HG02981 (cell line): Measurements from ENCODE around the gene PDAP1.
"Not testable (repeated sequence)": the region's sequence is repeated elsewhere in the genome, so short reads cannot be mapped to it uniquely, and the experiment has no call there.

Source experiments
- ATAC-seq: cut with Tn5 transposase; IDR thresholded peaks from one replicate; pipeline ENCODE4 v1.9.1; 2021; ENCODE audit warnings: mild to moderate bottlenecking, moderate library complexity; ENCODE audit not compliant: unreplicated experiment

PDAP1 gene

DNA sequence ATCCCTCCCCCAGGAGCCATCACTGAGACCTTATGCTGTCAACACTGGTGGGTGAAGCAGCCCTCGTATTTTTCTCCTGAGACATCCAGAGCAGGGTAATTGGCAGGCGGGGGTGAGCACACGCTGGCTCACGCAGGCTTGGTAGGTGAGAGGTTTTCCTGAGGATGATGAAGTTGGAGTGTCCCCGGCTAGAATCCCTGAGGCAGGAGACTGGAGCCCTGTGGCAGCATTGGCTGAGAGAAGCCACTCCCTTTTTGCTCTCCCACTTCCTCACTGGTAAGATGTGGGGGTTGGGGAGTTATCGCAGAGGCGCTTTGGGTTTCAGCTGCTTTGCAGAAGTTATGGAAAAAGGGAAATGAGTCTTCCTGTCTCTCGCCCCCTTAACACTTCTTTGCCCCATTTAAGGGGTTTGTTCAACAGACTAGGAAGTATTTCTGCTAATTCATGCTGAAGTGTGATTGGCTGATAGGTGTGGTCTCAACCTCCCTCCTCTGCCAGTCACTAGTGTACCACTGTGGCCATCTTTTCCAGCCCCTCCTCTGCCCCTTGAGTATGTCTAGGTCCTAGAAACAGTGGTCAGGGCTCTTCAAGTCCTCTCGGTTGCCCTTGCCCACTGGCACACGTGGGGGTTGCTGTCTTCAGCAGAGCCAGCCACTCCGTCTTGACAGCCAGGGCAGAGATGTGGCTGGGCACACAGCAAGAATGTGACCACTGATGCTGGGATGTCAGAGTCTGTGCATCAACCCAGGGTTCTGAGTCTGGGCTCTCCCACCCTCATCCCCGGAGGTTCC is 28.2 kb downstream of the PDAP1 start:
- peak; percentile 22 for ATAC-seq

DNA sequence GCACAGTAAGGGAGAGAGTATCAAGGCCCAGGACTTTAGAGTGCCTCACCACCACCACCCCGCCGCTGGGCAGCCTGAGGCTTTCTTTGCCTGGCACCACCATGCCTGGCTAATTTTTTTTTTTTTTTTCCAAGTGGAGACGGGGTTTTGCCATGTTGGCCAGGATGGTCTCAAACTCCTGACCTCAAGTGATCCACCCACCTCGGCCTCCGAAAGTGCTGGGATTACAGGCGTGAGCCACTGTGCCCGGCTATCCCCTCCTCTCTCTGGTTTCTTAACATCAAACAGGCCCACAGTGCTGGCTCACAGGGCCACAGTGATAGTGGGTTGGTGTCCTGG is 28.7 kb downstream of the PDAP1 start:
- ATAC-seq, result not testable (repeated sequence)

DNA sequence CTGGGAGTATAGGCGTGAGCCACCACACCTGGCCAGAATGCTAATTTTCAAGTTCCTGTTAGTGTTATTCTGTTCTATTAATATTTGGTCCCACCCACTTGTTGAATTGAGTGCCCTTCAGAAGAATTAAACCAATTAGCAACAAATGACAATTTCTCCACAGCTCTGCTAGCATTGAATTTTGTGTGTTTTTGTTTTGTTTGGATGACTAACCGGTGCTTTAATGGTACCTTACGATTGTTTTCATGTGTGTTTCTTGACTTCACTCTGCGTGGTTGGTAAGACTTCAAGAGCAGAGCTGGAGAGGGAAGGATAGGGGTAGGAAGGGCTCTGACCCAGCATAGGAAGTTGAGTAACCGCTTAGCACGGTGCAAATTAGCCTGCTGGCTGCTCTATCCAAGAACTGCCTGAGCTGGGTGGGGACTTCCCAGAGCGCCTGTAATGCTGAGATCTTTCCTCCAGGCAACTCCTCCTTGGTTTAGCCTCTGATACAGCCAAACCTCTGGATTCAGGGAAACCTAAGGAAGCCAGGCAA is 29.3 kb downstream of the PDAP1 start:
- ATAC-seq, result no peak

DNA sequence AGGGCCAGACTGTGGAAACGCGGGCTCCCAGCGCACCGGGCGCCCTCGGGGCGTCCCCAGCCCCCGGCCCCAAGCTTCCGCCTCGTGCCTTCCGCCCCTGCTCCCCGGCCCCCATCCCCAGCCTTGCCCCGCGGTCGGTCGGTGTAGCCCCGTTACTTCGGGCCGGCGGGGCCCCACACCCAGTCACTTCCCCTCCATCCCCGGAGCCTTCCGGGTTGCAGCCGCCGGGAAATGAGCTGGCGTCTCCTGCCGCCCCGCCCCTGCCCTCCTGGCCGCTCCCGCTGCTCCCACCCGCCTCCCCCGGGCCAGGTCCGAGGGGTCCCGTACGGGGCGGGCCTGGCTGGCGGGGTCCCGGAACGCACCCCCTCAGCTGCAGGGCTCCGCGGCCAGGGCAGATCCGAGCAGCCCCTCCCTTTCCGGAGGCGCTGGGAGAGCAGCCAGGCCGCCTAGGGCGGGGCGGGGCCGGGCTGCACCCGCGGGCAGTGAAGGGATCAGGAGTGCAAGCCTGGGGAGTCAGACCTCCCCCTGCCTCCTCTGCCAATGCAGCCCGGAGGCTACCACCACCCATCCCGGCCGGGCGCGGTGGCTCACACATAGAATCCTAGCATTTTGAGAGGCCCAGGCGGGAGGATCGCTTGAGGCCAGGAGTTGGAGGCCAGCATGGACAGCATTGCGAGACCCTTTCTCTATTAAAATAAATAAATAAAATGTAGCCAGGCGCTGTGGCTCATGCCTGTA is 33.2 kb downstream of the PDAP1 start:
- peak; percentile 42 for ATAC-seq

DNA sequence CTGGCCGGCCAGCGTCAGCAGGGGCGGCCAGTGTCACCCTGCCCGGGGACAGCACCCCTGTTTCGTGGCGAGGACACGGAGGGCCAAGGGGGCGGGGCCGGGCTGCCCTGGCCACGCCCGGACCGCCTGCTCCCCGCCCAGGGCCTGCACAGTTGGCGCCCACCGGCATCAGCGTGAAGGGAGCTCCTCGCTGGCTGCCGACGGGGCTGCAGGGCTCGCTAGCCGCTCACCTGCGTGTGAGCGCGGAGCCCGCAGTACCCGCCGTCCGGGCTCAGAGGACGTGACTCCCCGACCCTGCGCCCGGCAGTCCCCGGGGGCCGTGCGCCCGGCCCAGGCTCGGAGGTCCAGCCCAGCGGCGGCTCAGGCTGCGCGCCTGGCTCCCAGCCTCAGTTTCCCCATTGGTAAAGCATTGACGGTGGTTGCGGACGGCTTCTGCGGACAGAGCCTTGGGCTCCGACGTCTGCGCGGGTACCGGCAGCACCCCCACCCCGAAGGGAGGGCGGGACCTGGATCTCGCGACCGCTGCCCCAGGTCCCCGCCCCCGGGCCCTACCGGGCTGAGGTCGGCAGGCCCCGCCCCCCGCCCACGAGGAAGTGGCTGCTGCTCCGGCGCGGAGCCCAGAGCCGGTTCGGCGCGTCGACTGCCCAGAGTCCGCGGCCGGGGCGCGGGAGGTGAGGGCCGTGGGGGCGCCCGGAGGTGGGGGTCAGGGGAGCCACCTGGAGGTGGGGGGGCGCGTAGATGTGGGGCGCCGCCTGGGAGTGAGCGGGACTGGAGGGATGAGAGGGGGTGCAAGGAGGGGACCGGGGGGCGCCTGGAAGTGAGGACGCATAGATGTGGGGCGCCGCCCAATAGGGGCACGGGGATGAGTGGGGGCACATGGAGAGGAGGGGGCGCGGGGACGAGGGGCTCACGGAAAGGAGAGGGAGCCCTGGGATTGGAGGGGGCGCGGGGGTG is 34.0 kb downstream of the PDAP1 start, which contains the start of gene ARPC1B:
Gene ARPC1B, plus strand, starts transcription at position 620 of the 954 bp plus-strand sequence. CDS start 10,985 bp downstream, outside the sequence.
- peak; percentile 54 for ATAC-seq

DNA sequence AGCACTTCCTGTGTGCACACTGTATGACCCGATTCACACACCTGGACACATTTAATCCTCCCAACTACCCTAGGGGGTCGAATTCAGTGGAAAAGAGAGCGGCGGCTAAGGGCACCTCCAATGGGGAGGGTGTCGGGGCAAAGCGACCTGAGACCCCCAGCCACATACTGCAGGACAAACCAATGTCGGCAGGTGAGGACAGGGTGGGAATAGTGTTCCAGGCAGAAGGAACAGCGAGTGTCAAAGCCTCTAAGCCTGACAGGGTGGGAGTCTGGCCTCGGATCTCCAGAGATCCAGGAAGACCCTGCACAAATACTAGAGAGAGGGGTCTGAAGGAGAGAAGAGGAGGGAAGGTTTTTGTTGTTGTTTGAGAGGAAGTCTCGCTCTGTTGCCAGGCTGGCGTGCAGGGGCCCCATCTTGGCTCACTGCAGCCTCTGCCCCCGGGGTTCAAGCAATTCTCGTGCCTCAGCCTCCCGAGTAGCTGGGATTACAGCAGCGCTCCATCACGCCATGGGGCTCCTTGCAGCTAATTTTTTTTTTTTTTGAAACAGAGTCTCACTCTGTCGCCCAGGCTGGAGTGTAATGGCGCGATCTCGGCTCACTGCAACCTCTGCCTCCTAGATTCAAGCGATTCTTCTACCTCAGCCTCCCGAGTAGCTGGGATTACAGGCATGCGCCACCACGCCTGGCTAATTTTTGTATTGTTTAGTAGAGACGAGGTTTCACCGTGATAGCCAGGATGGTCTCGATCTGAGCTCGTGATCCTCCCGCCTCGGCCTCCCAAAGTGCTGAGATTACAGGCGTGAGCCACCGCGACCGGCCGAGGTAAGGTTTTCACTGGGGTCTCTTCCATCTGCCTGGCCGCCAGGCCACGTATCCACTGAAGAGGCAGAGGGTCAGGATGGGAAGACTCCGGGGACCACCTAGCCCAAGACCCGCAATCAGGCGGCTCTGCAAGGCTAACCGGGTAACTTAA is 35.0 kb downstream of the PDAP1 start:
- no peak for ATAC-seq

DNA sequence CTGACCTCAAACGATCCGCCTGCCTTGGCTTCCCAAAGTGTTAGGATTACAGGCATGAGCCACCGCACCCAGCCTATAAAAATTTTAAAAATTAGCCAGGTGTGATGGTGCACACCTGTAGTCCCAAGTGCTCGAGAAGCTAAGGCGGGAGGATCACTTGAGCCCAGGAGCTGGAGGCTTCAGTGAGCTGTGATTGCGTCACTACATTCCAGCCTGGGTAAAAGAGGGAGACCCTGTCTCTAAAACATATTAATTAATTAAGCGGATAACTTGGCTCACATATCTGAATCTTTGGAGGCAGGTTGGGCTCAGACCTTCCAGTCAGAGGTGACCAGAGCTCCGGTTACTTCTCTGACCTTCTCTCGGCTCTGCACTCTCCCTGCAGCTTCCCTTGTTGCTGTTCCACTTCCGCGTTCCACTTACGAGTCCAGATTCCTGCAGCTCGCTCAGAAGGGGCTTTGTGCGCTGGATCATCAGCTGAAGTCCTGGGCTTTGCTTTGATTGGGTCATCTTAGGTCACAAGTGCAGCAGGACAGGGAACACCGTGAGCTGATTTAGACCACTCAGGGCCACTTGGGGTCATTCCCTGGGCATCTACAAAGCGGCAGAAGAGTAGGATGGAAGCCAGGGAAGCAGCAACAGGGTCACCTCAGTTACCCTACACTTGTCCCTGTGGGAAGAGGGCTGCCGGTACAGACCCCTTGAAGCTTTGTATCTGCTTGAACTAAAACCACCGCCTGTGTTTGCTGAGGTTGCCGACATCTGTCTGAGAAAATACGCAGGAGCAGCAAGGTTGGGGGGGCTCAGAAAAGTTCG is 35.9 kb downstream of the PDAP1 start:
- no peak for ATAC-seq

DNA sequence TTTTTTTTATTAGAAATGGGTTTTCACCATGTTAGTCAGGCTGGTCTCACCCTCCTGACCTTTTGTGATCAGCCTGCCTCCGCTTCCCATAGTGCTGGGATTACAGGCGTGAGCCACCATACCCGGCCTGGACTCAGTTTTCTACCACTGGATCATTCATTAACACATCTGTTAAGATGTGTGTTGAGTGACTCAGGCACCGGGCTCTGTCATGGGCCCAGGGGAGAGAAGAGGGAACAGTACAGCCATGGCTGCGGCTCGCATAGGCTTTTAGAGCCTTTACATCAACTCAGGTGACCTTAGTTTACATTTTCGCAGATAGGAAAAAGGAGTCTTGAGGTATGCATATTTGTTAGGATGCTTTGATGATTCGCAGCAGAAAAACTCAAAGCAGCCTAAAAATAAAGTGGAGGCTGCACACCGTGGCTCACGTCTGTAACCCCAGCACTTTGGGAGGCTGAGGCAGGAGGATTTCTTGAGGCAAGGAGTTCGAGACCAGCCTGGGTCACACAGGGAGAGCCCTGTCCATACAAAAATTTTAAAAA is 36.9 kb downstream of the PDAP1 start:
- no peak for ATAC-seq

DNA sequence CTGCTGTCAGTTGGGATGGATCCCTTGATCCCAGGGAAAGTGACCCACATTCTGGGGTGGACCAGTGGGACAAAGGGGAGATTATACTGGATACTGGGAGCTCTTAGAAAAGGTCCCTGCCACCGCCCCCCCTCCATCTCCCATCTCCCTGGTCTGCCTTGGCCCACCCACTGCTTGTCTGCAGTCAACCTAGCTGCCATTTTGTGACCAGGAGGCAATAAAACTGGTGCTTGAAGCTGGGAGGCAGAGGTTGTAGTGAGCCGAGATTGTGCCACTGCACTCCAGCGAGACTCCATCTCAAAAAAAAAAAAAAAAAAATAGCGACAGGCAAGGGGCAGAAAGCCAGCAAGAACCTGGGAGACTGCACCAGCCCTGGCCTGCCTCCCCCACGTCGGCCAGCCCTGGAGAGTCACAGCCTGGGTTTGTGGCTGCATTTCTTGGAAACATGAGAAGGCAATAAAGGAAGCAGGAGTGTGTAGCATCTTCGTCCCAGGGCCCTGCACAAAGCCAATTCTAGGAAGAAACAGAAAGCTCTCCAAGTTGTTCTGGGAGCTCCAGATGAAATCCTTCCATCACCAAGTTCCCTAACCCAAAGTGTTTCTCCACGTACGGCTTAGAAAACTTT is 38.5 kb downstream of the PDAP1 start:
- no peak for ATAC-seq

DNA sequence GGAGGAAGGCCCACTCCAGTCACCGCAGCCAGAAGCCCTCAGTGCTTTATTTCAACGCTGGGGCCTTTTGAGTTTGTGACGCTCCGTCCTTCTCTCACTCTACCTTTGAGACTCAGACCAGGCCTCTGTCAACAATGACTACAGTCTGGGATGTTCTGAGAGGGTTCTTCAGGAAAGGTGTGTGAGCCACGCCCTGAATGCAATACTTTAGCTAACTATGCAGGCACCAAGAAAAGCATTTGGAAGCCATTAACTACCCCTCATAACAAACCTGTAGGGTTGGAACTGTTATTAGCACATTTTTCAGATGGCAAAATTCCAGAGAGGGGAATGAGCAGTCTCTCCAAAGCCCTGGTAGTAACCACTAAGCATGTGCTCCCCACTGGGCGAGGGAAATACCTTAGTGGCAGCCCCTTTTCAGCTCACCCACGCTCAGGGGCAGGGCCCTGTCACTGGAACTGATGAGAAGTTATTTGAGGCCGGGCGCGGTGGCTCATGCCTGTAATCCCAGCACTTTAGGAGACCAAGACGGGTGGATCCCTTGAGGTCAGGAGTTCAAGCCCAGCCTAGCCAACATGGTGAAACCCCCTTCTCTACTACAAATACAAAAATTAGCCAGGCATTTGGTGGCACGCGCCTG is 39.5 kb downstream of the PDAP1 start:
- ATAC-seq, result no peak

DNA sequence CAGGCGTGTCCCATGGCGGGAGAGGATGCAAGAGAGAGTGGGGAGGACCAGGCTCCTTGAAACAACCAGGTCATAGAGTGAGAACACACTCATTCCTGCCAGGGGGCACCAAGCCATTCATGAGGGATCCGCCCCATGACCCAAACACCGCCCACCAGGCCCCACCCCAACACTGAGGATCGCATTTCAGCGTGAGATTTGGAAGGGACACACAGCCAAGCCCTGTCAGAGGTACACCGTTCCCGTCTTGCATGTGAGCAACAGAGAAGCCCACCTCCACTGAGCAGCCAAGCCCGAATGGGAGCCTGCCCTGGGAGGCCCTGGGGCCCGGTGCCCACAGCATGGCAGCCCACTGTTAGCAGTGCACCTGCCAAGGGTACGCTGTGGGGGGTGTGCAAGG is 41.8 kb downstream of the PDAP1 start:
- ATAC-seq, result no peak

DNA sequence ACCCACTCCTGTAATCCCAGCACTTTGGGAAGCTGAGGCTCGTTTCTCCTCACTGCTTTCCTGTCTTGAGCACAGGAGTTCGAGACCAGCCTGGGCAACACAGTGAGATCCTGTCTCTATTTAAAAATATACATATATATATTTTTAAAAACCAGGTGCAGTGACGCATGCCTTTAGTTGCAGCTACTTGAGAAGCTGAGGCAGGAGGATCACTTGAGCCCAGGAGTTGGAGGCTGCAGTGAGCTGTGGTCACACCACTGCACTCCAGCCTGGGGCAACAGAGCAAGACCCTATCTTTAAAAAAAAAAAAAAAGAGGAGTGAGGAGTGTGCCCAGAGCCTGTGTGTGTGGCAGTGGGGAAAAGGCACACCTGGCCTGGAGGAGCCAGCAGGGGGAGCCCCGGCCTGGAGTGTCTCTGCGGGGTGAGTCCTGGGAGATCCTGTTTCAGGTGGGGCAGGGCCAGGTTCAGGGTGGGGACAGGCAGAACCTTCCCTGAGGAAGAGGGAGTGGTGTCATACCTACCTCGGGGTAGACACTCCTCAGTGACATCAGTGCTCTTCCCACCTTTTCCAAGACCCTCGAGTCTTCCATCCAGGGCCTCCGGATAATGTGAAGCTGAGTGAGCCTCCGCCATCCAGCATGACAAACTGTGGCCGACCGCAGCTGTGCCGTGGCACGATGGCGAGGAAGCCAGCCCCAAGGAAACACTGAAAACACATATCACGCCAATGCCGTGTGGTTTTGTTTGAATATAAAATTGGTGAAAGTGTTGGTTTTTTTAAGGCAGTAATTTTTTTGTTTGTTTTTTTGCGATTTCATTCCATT is 42.9 kb downstream of the PDAP1 start:
- ATAC-seq, result no peak

DNA sequence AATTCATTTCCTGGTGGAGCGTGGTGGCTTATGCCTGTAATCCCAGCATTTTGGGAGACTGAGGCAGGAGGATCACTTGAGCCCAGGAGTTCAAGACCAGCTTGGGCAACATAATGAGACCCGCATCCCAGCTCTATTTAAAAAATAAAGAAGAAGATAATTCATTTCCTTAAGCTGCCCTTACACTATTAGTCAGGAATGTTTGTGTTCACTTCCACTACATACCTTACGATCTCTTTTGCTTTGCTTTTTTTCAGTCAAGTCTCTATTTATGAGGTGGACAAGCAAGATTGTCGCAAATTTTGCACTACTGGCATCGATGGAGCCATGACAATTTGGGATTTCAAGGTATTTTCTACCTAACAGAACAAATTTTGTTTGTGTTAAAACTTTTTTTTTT is 45.1 kb downstream of the PDAP1 start:
- no peak for ATAC-seq

DNA sequence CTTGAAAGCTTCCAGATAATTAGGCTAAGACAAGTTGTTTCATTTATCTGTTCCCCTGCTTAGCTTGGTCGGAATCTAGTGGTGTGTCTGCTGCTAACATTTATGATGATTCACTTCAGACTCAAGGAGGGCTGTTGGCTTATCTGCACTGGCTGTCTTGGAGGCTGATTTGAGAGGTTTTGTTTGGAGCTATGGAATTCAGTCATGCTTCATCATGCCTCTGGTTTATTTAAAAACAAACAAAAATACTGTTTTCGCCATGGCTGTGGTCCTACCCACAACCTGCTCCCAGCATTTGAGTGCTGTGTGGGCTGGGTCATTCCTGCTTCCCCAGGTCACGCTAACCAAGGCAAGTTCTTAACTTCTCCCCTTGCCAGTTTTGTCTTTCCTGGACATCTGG is 45.6 kb downstream of the PDAP1 start:
- ATAC-seq, result no peak

DNA sequence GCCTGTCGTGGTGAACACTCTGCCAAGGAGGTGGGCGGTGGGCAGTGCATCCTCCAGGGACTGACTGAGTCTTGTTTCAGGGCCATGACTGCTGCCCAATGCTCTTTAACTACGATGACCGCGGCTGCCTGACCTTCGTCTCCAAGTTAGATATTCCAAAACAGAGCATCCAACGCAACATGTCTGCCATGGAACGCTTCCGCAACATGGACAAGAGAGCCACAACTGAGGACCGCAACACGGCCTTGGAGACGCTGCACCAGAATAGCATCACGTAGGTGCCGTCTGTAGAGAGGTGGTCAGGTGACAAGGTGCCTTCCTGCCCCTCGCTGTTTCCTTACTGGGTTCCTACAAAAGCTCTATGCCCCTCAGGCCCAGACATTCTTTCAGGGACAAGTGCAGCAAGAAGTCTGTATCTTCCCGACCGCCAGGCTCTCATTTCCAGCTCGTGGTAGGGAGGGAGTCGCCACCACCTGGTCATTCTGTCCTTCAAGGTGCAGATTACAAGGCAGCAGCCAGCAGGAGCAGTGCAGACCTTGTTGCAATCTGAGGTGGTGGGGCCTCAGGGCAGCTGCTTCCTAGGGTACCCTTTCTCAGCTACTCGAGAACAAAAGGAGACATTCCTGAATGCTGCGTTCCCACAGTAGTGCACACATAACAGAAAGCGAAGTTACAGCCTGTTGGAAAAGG is 48.8 kb downstream of the PDAP1 start:
- no peak for ATAC-seq

DNA sequence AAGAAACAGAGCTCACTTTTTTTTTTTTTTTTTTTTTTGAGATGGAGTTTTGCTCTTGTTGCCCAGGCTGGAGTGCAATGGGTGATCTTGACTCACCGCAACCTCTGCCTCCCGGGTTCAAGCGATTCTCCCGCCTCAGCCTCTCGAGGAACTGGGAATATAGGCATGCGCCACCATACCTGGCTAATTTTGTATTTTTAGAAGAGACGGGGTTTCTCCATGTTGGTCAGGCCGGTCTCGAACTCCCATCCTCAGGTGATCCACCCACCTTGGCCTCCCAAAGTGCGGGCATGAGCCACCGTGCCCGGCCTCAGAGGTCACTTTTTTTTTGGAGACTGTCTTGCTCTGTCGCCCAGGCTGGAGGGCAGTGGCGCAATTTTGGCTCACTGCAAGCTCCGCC is 49.9 kb downstream of the PDAP1 start:
- not testable (repeated sequence) for ATAC-seq
